ENCODE measurements around the gene CHRNA7.

Gene CHRNA7

GRCh38 chr15:32035285-32035684, 5.0 kb downstream of the CHRNA7 start:
- Mint-ChIP-seq H3K9me3 (no peaks in the 10 kb centered on the region), H3K27ac (no peak overlapping the region)
- CTCF ChIA-PET = no interaction called here

GRCh38 chr15:32036971-32037370, 6.7 kb downstream of the CHRNA7 start:
- Mint-ChIP-seq H3K9me3 (no peaks in the 10 kb centered on the region), H3K36me3 (no peaks in the 10 kb centered on the region), H3K4me3 (no peak overlapping the region), H3K27me3 (peaks cover 14% of the 10 kb centered on the region), H3K27ac (no peak overlapping the region), H3K4me1 (no peaks in the 10 kb centered on the region)
- CTCF ChIA-PET = no interaction called here
- no peak for DNase-seq

More at GRCh38 chr15:32035285-32035684, 5.0 kb downstream of the CHRNA7 start:
- no peak overlapping the region for H3K4me3 Mint-ChIP-seq
- H3K27me3 Mint-ChIP-seq = peaks cover 29% of the 10 kb centered on the region
- DNase-seq = no peak
- no peaks in the 10 kb centered on the region for H3K36me3 Mint-ChIP-seq
- H3K4me1 Mint-ChIP-seq = no peaks in the 10 kb centered on the region

- CTCF ChIA-PET = no interaction called here
- H3K4me1 Mint-ChIP-seq = no peaks in the 10 kb centered on the region
These were observed 11.0 kb downstream of the CHRNA7 start for GRCh38 chr15:32041294-32041693.

GRCh38 chr15:32042269-32042972, 12.1 kb downstream of the CHRNA7 start:
- H3K4me3 Mint-ChIP-seq = no peak overlapping the region
- H3K36me3 Mint-ChIP-seq = no peaks in the 10 kb centered on the region
- no peaks in the 10 kb centered on the region for H3K27me3 Mint-ChIP-seq
- CTCF ChIA-PET = no interaction called here
- no peaks in the 10 kb centered on the region for H3K4me1 Mint-ChIP-seq
- no peaks in the 10 kb centered on the region for H3K9me3 Mint-ChIP-seq
- no peak for DNase-seq
- H3K27ac Mint-ChIP-seq = no peak overlapping the region

More at GRCh38 chr15:32041294-32041693, 11.0 kb downstream of the CHRNA7 start:
- DNase-seq = no peak
- no peaks in the 10 kb centered on the region for H3K36me3 Mint-ChIP-seq
- no peaks in the 10 kb centered on the region for H3K27me3 Mint-ChIP-seq
- no peaks in the 10 kb centered on the region for H3K9me3 Mint-ChIP-seq
- H3K4me3 Mint-ChIP-seq = no peak overlapping the region
- no peak overlapping the region for H3K27ac Mint-ChIP-seq

- H3K36me3 Mint-ChIP-seq = no peaks in the 10 kb centered on the region
- H3K27me3 Mint-ChIP-seq = no peaks in the 10 kb centered on the region
- H3K4me1 Mint-ChIP-seq = no peaks in the 10 kb centered on the region
- no peaks in the 10 kb centered on the region for H3K9me3 Mint-ChIP-seq
- no peak overlapping the region for H3K27ac Mint-ChIP-seq
- CTCF ChIA-PET = no interaction called here
- no peak for DNase-seq
- H3K4me3 Mint-ChIP-seq = no peak overlapping the region
These were observed 23.4 kb downstream of the CHRNA7 start for GRCh38 chr15:32053719-32054118.

- H3K27ac Mint-ChIP-seq = no peak overlapping the region
- CTCF ChIA-PET = no interaction called here
These were observed 27.6 kb downstream of the CHRNA7 start for GRCh38 chr15:32057876-32058425.

GRCh38 chr15:32060706-32061105, 30.4 kb downstream of the CHRNA7 start:
- Mint-ChIP-seq H3K36me3 (no peaks in the 10 kb centered on the region), H3K27me3 (no peaks in the 10 kb centered on the region), H3K4me1 (no peaks in the 10 kb centered on the region), H3K9me3 (no peaks in the 10 kb centered on the region), H3K27ac (no peak overlapping the region), H3K4me3 (no peak overlapping the region)
- DNase-seq = no peak
- CTCF ChIA-PET = no interaction called here

More at GRCh38 chr15:32057876-32058425, 27.6 kb downstream of the CHRNA7 start:
- Mint-ChIP-seq H3K4me1 (no peaks in the 10 kb centered on the region), H3K9me3 (no peaks in the 10 kb centered on the region), H3K27me3 (no peaks in the 10 kb centered on the region), H3K36me3 (no peaks in the 10 kb centered on the region), H3K4me3 (no peak overlapping the region)
- no peak for DNase-seq

GRCh38 chr15:32067115-32067514, 36.8 kb downstream of the CHRNA7 start:
- no peak overlapping the region for H3K27ac Mint-ChIP-seq
- peaks cover 2% of the 10 kb centered on the region for H3K36me3 Mint-ChIP-seq
- no peak overlapping the region for H3K4me3 Mint-ChIP-seq
- no peaks in the 10 kb centered on the region for H3K4me1 Mint-ChIP-seq
- peaks cover 18% of the 10 kb centered on the region for H3K9me3 Mint-ChIP-seq
- no peaks in the 10 kb centered on the region for H3K27me3 Mint-ChIP-seq
- no peak for DNase-seq
- CTCF ChIA-PET = no interaction called here

- CTCF ChIA-PET = no interaction called here
- H3K36me3 Mint-ChIP-seq = no peaks in the 10 kb centered on the region
- no peak overlapping the region for H3K27ac Mint-ChIP-seq
These were observed 59.6 kb downstream of the CHRNA7 start for GRCh38 chr15:32089851-32090359.

GRCh38 chr15:32091505-32092380, 61.4 kb downstream of the CHRNA7 start:
- Mint-ChIP-seq H3K27ac (no peak overlapping the region), H3K4me1 (no peaks in the 10 kb centered on the region)
- CTCF ChIA-PET = no interaction called here

More at GRCh38 chr15:32089851-32090359, 59.6 kb downstream of the CHRNA7 start:
- DNase-seq = no peak
- H3K4me3 Mint-ChIP-seq = no peak overlapping the region
- H3K27me3 Mint-ChIP-seq = peaks cover 8% of the 10 kb centered on the region
- no peaks in the 10 kb centered on the region for H3K9me3 Mint-ChIP-seq
- H3K4me1 Mint-ChIP-seq = no peaks in the 10 kb centered on the region

GRCh38 chr15:32096213-32096612, 65.9 kb downstream of the CHRNA7 start:
- no peak for DNase-seq
- no peak overlapping the region for H3K4me3 Mint-ChIP-seq
- no peak overlapping the region for H3K27ac Mint-ChIP-seq
- peaks cover 27% of the 10 kb centered on the region for H3K27me3 Mint-ChIP-seq
- no peaks in the 10 kb centered on the region for H3K9me3 Mint-ChIP-seq
- H3K4me1 Mint-ChIP-seq = no peaks in the 10 kb centered on the region
- CTCF ChIA-PET = no interaction called here
- no peaks in the 10 kb centered on the region for H3K36me3 Mint-ChIP-seq

More at GRCh38 chr15:32091505-32092380, 61.4 kb downstream of the CHRNA7 start:
- H3K27me3 Mint-ChIP-seq = peaks cover 8% of the 10 kb centered on the region
- DNase-seq = no peak
- no peaks in the 10 kb centered on the region for H3K36me3 Mint-ChIP-seq
- no peaks in the 10 kb centered on the region for H3K9me3 Mint-ChIP-seq
- H3K4me3 Mint-ChIP-seq = no peak overlapping the region

GRCh38 chr15:32096916-32097617, 66.8 kb downstream of the CHRNA7 start:
- no peaks in the 10 kb centered on the region for H3K4me1 Mint-ChIP-seq
- CTCF ChIA-PET = no interaction called here
- peaks cover 31% of the 10 kb centered on the region for H3K27me3 Mint-ChIP-seq

GRCh38 chr15:32098033-32098432, 67.7 kb downstream of the CHRNA7 start:
- CTCF ChIA-PET = no interaction called here
- Mint-ChIP-seq H3K27ac (no peak overlapping the region), H3K4me1 (no peaks in the 10 kb centered on the region), H3K4me3 (no peak overlapping the region), H3K27me3 (peaks cover 28% of the 10 kb centered on the region), H3K36me3 (no peaks in the 10 kb centered on the region), H3K9me3 (no peaks in the 10 kb centered on the region)
- DNase-seq = no peak

More at GRCh38 chr15:32096916-32097617, 66.8 kb downstream of the CHRNA7 start:
- H3K4me3 Mint-ChIP-seq = no peak overlapping the region
- H3K9me3 Mint-ChIP-seq = no peaks in the 10 kb centered on the region
- DNase-seq = no peak
- H3K36me3 Mint-ChIP-seq = no peaks in the 10 kb centered on the region
- H3K27ac Mint-ChIP-seq = no peak overlapping the region
